ENCODE data around the gene RPTOR. TPM values are rescaled to one million over a fixed set of nuclear protein-coding genes. Genes with fewer than 3 reads are reported as not detected.

RPTOR gene
- total RNA-seq, 1 donor from 2014 or later, result 65.9 TPM

- ChIA-PET CTCF (interaction anchor here (0.9 to 1.3 kb wide), 2 partner anchors 95 to 138 kb away, joined by 3 read pairs; no protein-coding TSS in a partner anchor), POLR2A (interaction anchor here (1.2 to 2.0 kb wide), 7 partner anchors 42 to 378 kb away, joined by 4 to 11 read pairs (median 7); no protein-coding TSS in a partner anchor)
- Mint-ChIP-seq H3K36me3 (ENCODE audit: low read depth) (peaks cover 4% of the 10 kb centered on the region), H3K27ac (peak overlapping the region; percentile 98), H3K4me3 (peak overlapping the region; percentile 94), H3K27me3 (no peaks in the 10 kb centered on the region), H3K9me3 (no peaks in the 10 kb centered on the region), H3K4me1 (peaks cover 29% of the 10 kb centered on the region)
- intact Hi-C loops (cut with micrococcal nuclease), result loop anchor here (2.0 to 10.0 kb wide), 4 partner anchors 40 to 227 kb away; no protein-coding TSS in a partner anchor
- ATAC-seq (ENCODE audit: low read depth), result no peak
- DNase-seq, result no peak
- TF ChIP-seq, protein P1, sequence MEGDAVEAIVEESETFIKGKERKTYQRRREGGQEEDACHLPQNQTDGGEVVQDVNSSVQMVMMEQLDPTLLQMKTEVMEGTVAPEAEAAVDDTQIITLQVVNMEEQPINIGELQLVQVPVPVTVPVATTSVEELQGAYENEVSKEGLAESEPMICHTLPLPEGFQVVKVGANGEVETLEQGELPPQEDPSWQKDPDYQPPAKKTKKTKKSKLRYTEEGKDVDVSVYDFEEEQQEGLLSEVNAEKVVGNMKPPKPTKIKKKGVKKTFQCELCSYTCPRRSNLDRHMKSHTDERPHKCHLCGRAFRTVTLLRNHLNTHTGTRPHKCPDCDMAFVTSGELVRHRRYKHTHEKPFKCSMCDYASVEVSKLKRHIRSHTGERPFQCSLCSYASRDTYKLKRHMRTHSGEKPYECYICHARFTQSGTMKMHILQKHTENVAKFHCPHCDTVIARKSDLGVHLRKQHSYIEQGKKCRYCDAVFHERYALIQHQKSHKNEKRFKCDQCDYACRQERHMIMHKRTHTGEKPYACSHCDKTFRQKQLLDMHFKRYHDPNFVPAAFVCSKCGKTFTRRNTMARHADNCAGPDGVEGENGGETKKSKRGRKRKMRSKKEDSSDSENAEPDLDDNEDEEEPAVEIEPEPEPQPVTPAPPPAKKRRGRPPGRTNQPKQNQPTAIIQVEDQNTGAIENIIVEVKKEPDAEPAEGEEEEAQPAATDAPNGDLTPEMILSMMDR (IDR thresholded peaks at IDR 0.05), result no peak
Observed at GRCh38 chr17:80832266-80832676, 287.6 kb downstream of the RPTOR start.

DNA sequence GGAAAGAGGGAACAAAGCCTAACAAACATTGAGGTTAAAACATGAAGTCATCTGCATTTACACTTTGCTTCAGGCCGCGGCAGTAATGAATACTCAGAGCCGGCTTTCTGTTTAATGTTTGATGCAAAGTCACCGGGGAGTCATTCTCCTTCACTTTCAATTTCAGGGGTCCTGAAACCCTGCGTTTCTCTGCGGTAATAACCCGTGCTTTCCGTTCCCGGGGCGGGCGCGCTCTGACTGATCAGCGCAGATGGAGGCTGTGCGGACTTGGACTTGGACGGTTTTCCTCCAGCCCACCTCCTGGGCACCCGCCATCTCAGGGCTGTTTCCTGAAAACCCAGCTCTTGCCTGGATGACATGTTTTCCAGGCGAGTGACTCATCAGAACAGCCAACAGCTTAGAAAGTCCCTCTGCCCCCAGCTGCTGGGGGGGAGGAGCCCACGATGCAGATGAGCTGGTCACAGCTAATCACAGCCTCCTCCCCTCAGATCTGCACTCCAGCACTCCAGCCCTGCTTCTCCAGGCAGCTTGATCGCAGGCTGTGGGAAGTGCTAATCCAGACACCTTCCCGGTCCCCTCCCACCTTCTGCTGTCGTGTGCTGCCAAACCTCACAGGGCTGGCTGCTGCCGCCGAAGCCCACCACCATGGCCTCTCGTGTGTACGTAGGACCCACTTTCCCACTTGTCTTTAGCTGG lies 288.4 kb downstream of the RPTOR start:
- TF ChIP-seq, protein P1 (IDR thresholded peaks at IDR 0.05), result no peak
- ChIA-PET POLR2A (interaction anchor here (0.6 to 2.0 kb wide), 9 partner anchors 43 to 379 kb away, joined by 4 to 11 read pairs (median 5); no protein-coding TSS in a partner anchor), CTCF (interaction anchor here (0.9 to 1.3 kb wide), 5 partner anchors 23 to 378 kb away, joined by 3 read pairs; no protein-coding TSS in a partner anchor)
- DNase-seq (peak; percentile 71), ATAC-seq (ENCODE audit: low read depth) (peak; percentile 89)
- intact Hi-C loops (cut with micrococcal nuclease), result loop anchor here (1.0 to 10.0 kb wide), 8 partner anchors 23 to 228 kb away; no protein-coding TSS in a partner anchor
- Mint-ChIP-seq H3K27ac (peak overlapping the region; percentile 98), H3K4me1 (peaks cover 23% of the 10 kb centered on the region), H3K4me3 (peak overlapping the region; percentile 94), H3K36me3 (ENCODE audit: low read depth) (peaks cover 8% of the 10 kb centered on the region), H3K27me3 (no peaks in the 10 kb centered on the region), H3K9me3 (no peaks in the 10 kb centered on the region)

DNA sequence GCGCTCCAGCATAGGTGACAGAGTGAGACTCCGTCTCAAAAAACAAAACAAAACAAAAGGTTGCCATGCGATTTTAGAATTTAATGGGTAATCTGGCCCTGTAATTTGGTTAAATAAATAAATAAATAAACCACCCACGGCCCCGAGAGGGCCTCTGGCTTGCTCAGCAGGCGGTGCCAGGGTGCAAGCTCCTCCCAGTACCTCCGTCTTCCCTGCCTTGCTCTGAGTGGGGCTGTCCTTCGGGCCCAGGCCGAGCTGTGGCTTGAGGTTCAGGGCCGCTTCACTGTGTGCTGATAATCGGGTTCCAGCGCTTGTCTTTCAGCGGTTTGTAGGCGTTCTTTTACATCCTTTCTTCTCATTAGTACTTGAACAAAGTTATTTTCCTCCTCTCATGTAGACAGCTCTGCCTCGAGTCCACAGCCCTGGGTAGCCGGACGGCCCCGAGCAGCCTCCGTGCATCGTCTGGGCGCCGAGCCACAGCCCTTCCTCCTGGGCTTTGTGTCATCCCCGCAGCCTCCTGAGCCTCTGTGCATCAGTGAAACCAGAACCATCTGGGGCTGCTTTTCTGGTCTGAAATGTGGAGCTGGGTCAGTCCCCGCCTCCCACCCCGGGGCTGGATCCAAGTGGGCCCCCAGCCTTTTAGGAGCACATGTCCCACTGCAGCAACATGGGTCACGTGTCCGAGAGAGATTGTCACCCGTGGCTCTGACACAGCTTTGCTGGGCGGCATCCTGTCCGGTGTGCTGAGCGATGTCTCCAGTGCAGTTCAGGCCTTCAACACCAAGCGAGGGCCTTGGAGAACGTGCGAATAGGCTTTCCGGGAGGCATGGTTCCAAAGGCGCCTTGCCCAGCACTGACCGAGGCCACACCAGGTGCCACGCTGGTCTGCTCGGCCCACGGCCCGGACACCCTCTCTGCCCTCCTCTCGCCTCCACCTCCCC lies 289.6 kb downstream of the RPTOR start:
- intact Hi-C loops (cut with micrococcal nuclease), result loop anchor here (1.0 to 10.0 kb wide), 8 partner anchors 22 to 229 kb away; no protein-coding TSS in a partner anchor
- Mint-ChIP-seq H3K36me3 (ENCODE audit: low read depth) (peaks cover 10% of the 10 kb centered on the region), H3K4me3 (no peak overlapping the region), H3K4me1 (peaks cover 23% of the 10 kb centered on the region), H3K27me3 (no peaks in the 10 kb centered on the region), H3K9me3 (no peaks in the 10 kb centered on the region), H3K27ac (peak overlapping the region; percentile 24)
- DNase-seq (no peak), ATAC-seq (ENCODE audit: low read depth) (no peak)
- ChIA-PET POLR2A (interaction anchor here (1.3 to 1.8 kb wide), 3 partner anchors 43 to 53 kb away, joined by 4 to 7 read pairs (median 4); no protein-coding TSS in a partner anchor), CTCF (interaction anchor here (1.1 kb wide), 1 partner anchor 22 kb away, joined by 3 read pairs; no protein-coding TSS in a partner anchor)
- TF ChIP-seq, protein P1 (IDR thresholded peaks at IDR 0.05), result no peak

GRCh38 chr17:80834893-80835275 lies 290.2 kb downstream of the RPTOR start:
- Mint-ChIP-seq H3K27ac (no peak overlapping the region), H3K36me3 (ENCODE audit: low read depth) (peaks cover 10% of the 10 kb centered on the region), H3K4me1 (peaks cover 23% of the 10 kb centered on the region), H3K4me3 (no peak overlapping the region), H3K27me3 (no peaks in the 10 kb centered on the region), H3K9me3 (no peaks in the 10 kb centered on the region)
- DNase-seq (no peak), ATAC-seq (ENCODE audit: low read depth) (no peak)
- CTCF ChIA-PET, result no interaction called here
- intact Hi-C loops (cut with micrococcal nuclease), result loop anchor here (5.0 to 10.0 kb wide), 3 partner anchors 43 to 170 kb away; no protein-coding TSS in a partner anchor
- POLR2A ChIA-PET, result no interaction called here
- TF ChIP-seq, protein P1 (IDR thresholded peaks at IDR 0.05), result no peak
